ENCODE measurements around the gene ALDH1L1. TPM values are rescaled to one million over a fixed set of nuclear protein-coding genes. Genes with fewer than 3 reads are reported as not detected.

Gene ALDH1L1
- total and polyA plus RNA-seq, 9 donors: 8.3 to 85.5 (median 45.1) TPM

DNA sequence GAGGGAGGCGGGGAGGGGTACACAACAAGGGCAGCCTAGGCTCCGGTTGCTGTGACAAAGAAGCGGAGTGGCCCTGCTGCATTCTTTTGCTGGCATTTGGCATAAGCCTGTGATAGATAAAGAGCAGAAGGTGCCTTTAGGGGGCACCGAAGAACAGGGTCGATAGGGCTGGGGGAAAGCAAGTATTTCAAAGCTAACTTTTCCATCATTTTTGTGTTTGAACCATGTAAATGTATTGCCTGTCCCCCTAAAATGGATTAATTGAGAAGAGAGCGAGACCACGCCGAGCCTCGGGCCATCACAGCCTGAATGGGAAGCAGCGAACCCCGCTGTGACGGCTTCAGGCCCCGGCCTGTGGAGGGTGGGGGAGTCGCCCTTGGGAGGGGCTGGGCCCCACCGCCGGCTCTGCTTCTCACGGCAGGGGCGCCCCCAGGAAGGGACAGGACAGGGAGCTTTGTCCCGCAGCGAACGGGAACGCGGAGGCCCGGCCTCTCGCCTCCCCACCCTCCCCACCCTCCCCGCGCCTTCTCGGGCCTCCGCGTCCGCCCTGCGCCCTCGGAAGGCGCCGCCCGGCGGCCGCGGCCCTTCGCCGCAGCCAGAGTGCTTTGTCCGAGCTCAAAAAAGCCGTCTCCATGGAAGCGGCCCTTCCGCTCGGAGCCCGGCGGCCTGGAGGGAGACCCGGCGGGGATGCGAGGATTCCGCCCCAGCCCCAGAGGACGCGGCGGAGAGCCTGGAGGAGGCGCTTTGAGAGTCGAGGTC is 32.4 kb upstream of the ALDH1L1 start:
- Histone ChIP-seq H3K27me3 (no peaks in the 10 kb centered on the region), H3K4me3 (peak overlapping the region; percentile 44), H3K27ac (peak overlapping the region; percentile 8 to 71), H3K9me3 (no peaks in the 10 kb centered on the region), H3K4me1 (ENCODE audit: insufficient read depth) (peaks cover 4% of the 10 kb centered on the region), H3K36me3 (no peaks in the 10 kb centered on the region)
- DNase-seq: peak; percentile 57 to 81 (median 67)
- TF ChIP-seq, protein P1, sequence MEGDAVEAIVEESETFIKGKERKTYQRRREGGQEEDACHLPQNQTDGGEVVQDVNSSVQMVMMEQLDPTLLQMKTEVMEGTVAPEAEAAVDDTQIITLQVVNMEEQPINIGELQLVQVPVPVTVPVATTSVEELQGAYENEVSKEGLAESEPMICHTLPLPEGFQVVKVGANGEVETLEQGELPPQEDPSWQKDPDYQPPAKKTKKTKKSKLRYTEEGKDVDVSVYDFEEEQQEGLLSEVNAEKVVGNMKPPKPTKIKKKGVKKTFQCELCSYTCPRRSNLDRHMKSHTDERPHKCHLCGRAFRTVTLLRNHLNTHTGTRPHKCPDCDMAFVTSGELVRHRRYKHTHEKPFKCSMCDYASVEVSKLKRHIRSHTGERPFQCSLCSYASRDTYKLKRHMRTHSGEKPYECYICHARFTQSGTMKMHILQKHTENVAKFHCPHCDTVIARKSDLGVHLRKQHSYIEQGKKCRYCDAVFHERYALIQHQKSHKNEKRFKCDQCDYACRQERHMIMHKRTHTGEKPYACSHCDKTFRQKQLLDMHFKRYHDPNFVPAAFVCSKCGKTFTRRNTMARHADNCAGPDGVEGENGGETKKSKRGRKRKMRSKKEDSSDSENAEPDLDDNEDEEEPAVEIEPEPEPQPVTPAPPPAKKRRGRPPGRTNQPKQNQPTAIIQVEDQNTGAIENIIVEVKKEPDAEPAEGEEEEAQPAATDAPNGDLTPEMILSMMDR (IDR thresholded peaks at IDR 0.05): peak in 1 of 3 donors; percentile 42
- TF ChIP-seq EP300 (IDR thresholded peaks at IDR 0.05) (no peak), POLR2A (IDR thresholded peaks at IDR 0.05) (peak; percentile 5)
- intact Hi-C loops (cut with DNase I): loop anchor here in 2 of 4 donors (5.0 to 10.0 kb wide), 2 partner anchors 78 to 80 kb away; no protein-coding TSS in a partner anchor
- 3 to 10% (median 3%) methylated on average over 33 to 57 of the region's 57 CpGs for WGBS, 3 donors

DNA sequence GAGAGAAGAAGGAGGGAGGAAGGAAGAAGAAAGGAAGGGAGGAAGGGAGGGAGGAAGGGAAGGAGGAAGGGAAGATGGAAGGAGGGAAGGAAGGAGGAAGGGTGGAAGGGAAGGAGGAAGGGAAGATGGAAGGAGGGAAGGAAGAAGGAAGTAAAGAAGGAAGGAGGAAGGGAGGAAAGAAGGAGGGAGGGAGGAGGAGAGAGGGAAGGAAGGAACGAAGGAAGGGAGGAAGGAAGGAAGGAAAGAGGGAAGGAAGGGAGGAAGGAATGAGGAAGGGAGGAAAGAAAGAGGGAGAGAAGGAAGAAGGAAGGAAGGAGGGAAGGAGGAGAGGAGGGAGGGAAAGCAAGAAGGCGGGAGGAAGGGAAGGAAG is 31.8 kb upstream of the ALDH1L1 start:
- no peaks in the 10 kb centered on the region for H3K27me3 ChIP-seq
- intact Hi-C loops (cut with DNase I): loop anchor here in 2 of 4 donors (5.0 to 10.0 kb wide), 2 partner anchors 77 to 80 kb away; no protein-coding TSS in a partner anchor
- H3K4me3 ChIP-seq: no peak overlapping the region
- peak overlapping the region in 1 of 2 donors; percentile 71 for H3K27ac ChIP-seq
- TF ChIP-seq EP300 (IDR thresholded peaks at IDR 0.05): no peak
- TF ChIP-seq POLR2A (IDR thresholded peaks at IDR 0.05): no peak
- TF ChIP-seq, protein P1 (IDR thresholded peaks at IDR 0.05): no peak
- H3K4me1 ChIP-seq (ENCODE audit: insufficient read depth): peaks cover 4% of the 10 kb centered on the region
- 83 to 90% (median 83%) methylated on average over 2 of the region's 2 CpGs for WGBS, 3 donors
- no peaks in the 10 kb centered on the region for H3K36me3 ChIP-seq
- DNase-seq: no peak
- H3K9me3 ChIP-seq: no peaks in the 10 kb centered on the region

DNA sequence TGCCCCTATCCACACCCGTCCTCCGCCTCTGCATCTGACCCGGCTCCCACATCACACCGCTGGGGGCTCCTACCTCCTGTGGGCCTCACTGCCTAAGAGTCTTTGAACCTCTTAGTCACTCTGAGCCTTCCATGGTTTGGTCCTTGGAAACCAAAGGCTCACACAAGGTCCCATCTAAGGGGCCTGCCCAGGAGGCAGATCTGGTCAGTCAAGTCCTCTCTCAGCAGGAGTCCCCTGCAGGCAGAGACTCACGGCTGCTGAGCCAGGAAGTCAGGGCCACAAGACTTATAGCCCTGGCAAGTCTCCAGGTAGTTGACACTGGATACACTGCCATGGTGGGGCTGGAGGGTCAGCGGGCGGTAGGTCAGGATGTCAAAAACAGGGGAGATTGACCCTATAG is 31.2 kb upstream of the ALDH1L1 start:
- Histone ChIP-seq H3K4me1 (ENCODE audit: insufficient read depth) (peaks cover 4% of the 10 kb centered on the region), H3K27ac (no peak overlapping the region)

DNA sequence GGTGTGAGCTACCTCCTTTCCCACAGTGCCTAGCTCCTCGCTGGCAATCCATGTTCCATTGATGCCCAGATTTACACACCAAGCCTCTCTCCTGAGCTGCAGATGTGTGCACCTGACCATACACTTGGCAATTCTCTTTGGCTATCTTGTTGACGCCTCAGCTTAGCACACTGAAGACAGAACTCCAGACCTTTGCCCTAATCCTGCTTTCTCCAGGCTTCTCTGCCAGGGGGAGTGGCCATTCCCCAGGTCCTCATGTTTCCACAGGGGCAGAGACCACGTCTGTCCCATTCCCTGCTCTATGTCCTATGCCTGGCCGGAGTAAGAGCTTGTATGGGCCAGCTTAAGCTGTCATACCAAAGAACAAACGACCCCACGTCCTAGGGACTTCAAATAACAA is 30.2 kb upstream of the ALDH1L1 start:
- no peak for TF ChIP-seq EP300 (IDR thresholded peaks at IDR 0.05)
- no peak for TF ChIP-seq POLR2A (IDR thresholded peaks at IDR 0.05)
- TF ChIP-seq, protein P1 (IDR thresholded peaks at IDR 0.05): no peak
- Histone ChIP-seq H3K9me3 (no peaks in the 10 kb centered on the region), H3K27me3 (no peaks in the 10 kb centered on the region), H3K27ac (no peak overlapping the region), H3K4me1 (ENCODE audit: insufficient read depth) (peaks cover 7% of the 10 kb centered on the region), H3K4me3 (no peak overlapping the region), H3K36me3 (no peaks in the 10 kb centered on the region)
- WGBS, 3 donors: 63 to 74% (median 69%) methylated on average over 6 of the region's 6 CpGs
- no peak for DNase-seq
- intact Hi-C loops (cut with DNase I): loop anchor here in 2 of 4 donors (5.0 to 10.0 kb wide), 2 partner anchors 76 to 78 kb away; no protein-coding TSS in a partner anchor

More for the DNA sequence above, 31.2 kb upstream of the ALDH1L1 start:
- WGBS, 3 donors: 93 to 96% (median 94%) methylated on average over 7 of the region's 7 CpGs
- Histone ChIP-seq H3K27me3 (no peaks in the 10 kb centered on the region), H3K4me3 (no peak overlapping the region), H3K36me3 (no peaks in the 10 kb centered on the region), H3K9me3 (no peaks in the 10 kb centered on the region)
- intact Hi-C loops (cut with DNase I): loop anchor here in 2 of 4 donors (5.0 to 10.0 kb wide), 2 partner anchors 77 to 79 kb away; no protein-coding TSS in a partner anchor
- TF ChIP-seq POLR2A (IDR thresholded peaks at IDR 0.05): no peak
- TF ChIP-seq EP300 (IDR thresholded peaks at IDR 0.05): no peak
- TF ChIP-seq, protein P1 (IDR thresholded peaks at IDR 0.05): no peak
- no peak for DNase-seq

Data from ovary (tissue), 9 donors.